GM12864 (cell line): ENCODE results near the gene CYTH1.

Source experiments
- DNase-seq: peaks from one replicate; pipeline ENCODE4 v3.0.0-alpha.2; 2011; ENCODE audit warnings: low read depth
- H3K4me3 ChIP-seq: 2 replicates; pipeline ENCODE4 v1.5.1; 2011; ENCODE audit warnings: mild to moderate bottlenecking, low read depth, low read length, control low read depth
- CTCF ChIP-seq: IDR thresholded peaks from 2 replicates; pipeline ENCODE4 v1.5.1; 2011; ENCODE audit warnings: low read depth, mild to moderate bottlenecking, moderate library complexity, low read length, control low read depth, inconsistent platforms; ENCODE audit errors: missing control alignments

CYTH1 gene

DNA sequence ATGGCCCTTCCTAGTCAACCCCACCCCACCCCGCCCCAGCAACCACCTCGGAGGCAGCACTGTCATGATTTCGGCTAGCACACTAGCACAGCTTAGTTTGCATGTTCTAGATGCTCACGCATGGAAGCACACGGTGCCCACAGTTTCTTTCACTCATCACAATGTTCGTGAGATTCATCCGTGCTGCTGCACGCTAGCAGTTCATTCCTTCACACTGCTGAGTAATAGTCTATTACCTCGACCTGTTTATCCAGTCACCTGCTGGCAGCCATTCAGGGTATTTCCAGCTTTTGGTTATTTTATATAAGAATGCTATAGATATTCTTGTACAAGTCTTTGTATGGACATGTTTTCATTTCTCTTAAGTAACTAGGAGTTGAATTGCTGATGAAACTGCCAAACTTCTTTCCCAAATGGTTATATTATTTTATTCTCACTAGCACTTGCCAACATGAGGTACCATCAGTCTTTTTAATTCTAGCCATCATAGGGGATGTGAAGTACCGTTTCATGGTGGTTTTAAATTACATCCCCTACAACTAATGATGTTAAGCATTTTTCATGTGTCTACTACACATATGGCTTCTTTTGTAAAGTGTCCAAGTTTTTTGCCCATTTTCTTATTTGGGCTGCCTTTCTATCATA, 75.7 kb downstream of the CYTH1 start:
- DNase-seq, result peak; percentile 93
- no peak for TF ChIP-seq CTCF
- no peak overlapping the region for H3K4me3 ChIP-seq

- TF ChIP-seq CTCF, result no peak
- DNase-seq, result no peak
- H3K4me3 ChIP-seq, result no peak overlapping the region
Observed at GRCh38 chr17:78705071-78705470, 77.0 kb downstream of the CYTH1 start.

DNA sequence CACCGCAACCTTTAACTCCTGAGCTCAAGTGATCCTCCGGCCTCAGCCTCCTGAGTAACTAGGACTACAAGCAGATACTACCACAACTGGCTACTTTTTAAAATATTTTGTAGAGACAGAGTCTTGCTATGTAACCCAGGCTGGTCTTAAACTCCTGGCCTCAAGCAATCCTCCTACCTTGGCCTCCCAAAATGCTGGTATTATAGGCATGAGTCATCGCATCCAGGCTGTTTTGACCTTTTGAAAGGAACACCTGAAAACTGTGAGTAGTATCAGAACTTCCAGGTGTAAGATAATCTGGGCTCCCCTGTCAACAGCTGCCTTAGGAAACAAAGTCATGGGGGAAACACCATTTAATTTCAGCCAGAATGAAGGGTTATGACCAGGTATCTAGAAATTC, 77.5 kb downstream of the CYTH1 start:
- no peak for DNase-seq
- no peak for TF ChIP-seq CTCF
- no peak overlapping the region for H3K4me3 ChIP-seq

DNA sequence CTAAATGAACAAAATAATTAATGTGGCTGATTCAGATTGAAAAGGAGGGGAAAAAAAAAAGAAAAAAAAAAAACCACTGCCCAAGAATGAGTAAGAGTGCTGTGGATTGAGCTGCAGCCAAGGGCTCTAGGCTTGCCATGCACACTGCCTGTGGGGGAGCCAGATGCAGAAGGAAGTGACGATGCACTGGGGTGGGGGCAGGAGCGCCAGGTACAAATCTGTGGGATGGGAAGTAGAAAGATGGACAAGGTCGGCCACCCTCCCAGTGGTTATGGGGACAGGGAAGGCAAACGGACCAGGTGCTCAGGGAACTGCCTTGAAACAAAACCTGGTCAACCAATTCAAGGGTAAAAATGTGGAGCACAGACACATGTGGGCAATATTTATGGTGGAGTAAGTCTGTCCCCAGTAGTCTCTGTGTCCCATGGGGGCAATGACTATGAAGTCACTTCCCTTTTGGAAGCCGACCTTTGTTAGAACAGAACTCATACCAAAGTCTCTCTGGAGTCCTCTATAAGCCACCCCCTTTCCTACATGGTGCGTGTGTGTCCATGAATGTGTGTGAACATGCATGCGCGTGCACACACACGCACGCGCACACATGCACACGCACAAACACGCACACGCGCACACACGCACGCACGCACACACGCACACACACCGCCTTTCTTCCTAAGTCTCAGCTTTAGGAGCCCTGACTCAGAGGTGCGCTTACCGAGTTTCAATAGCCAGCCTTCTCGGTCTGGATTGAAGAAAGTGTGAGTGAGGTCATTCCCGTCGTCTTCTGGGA, 84.3 kb downstream of the CYTH1 start:
- DNase-seq, result no peak
- no peak for TF ChIP-seq CTCF
- H3K4me3 ChIP-seq, result no peak overlapping the region

DNA sequence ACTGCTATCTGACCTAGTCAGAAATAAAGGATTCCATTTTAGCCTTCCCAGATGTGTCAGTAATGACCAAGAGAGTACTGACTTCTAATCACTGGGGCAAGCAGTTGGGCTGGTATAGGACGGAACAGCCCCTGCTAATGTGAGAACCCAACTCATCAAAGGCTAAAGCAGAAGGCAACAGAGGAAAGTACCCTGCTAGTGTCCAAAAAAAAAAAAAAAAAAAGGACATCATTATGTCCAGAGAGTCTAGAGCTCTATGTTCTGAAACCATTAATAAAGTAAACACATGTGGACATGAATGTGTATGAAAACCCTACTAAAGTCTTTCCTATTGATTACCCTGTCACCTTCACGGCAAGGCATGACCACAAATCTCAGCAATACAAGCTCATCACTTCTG, 85.0 kb downstream of the CYTH1 start:
- DNase-seq, result no peak

More for the DNA sequence above, 85.0 kb downstream of the CYTH1 start:
- H3K4me3 ChIP-seq, result no peak overlapping the region
- no peak for TF ChIP-seq CTCF
